Left renal cortex interstitium (tissue), 4 donors: ENCODE measurements around the gene PPIA. TPM values are rescaled to one million over a fixed set of nuclear protein-coding genes. Genes with fewer than 3 reads are reported as not detected.
"Not testable (repeated sequence)": the region's sequence is repeated elsewhere in the genome, so short reads cannot be mapped to it uniquely, and the experiment has no call there.

Experiments
- DNase-seq, 4 donors: peaks; one replicate each; pipeline ENCODE4 v3.0.0-alpha.2; 2013; ENCODE audit warnings: low read depth in 4 of 4, low spot score in 2 of 4, missing footprints in 1 of 4
- polyA plus RNA-seq, 4 donors: library from polyadenylated mRNA; unstranded; fragments of 120-200 nt; gene quantifications; one replicate each; pipeline ENCODE4 v1.2.1, GENCODE V29; 2013; ENCODE audit not compliant: insufficient read length in 4 of 4

PPIA gene
- polyA plus RNA-seq, 4 donors, result 1,131 to 1,465 (median 1,320) TPM

- DNase-seq, result no peak
Measured at GRCh38 chr7:44762726-44763522, 33.6 kb upstream of the PPIA start.

- no peak for DNase-seq
Measured at GRCh38 chr7:44764081-44764480, 32.4 kb upstream of the PPIA start.

GRCh38 chr7:44764665-44765578, 31.6 kb upstream of the PPIA start:
- DNase-seq, result no peak

GRCh38 chr7:44765579-44766415, 30.7 kb upstream of the PPIA start:
- no peak for DNase-seq

GRCh38 chr7:44766416-44766801, 30.1 kb upstream of the PPIA start:
- DNase-seq, result no peak

- no peak for DNase-seq
Measured at GRCh38 chr7:44767134-44767911, 29.2 kb upstream of the PPIA start.

GRCh38 chr7:44767912-44768627, 28.4 kb upstream of the PPIA start:
- DNase-seq, result peak in 2 of 4 donors; percentile 48 to 63

- no peak for DNase-seq
Measured at GRCh38 chr7:44768628-44769371, 27.7 kb upstream of the PPIA start.

- DNase-seq, result no peak
Measured at GRCh38 chr7:44769376-44769775, 27.1 kb upstream of the PPIA start.

GRCh38 chr7:44769776-44770294, 26.6 kb upstream of the PPIA start:
- DNase-seq, result no peak

GRCh38 chr7:44771358-44771757, 25.1 kb upstream of the PPIA start:
- DNase-seq, result no peak

- DNase-seq, result no peak
Measured at GRCh38 chr7:44772440-44772839, 24.0 kb upstream of the PPIA start.

GRCh38 chr7:44772867-44773266, 23.6 kb upstream of the PPIA start:
- no peak for DNase-seq

GRCh38 chr7:44774486-44774885, 22.0 kb upstream of the PPIA start:
- not testable (repeated sequence) for DNase-seq

GRCh38 chr7:44775383-44776107, 20.9 kb upstream of the PPIA start:
- no peak for DNase-seq

GRCh38 chr7:44776211-44776610, 20.3 kb upstream of the PPIA start:
- DNase-seq, result no peak

GRCh38 chr7:44782460-44782859, 14.0 kb upstream of the PPIA start:
- no peak for DNase-seq

GRCh38 chr7:44783407-44783806, 13.1 kb upstream of the PPIA start:
- no peak for DNase-seq
